ENCODE measurements around the gene LBX1.

Gene LBX1

GRCh38 chr10:101256387-101256786 lies 27.1 kb upstream of the LBX1 start:
- peaks cover 90% of the 10 kb centered on the region for H3K27me3 ChIP-seq
- no peak for TF ChIP-seq CTCF (IDR thresholded peaks at IDR 0.05)
- H3K27ac ChIP-seq, result no peak overlapping the region
- H3K4me3 ChIP-seq (ENCODE audit: low read depth in 1 of 2, low read length in 1 of 2), result no peak overlapping the region
- no peaks in the 10 kb centered on the region for H3K4me1 ChIP-seq (ENCODE audit: control insufficient read depth in 1 of 2, insufficient read depth in 1 of 2, low read depth in 1 of 2, low read length in 1 of 2)
- no peaks in the 10 kb centered on the region for H3K9me3 ChIP-seq
- H3K36me3 ChIP-seq, result no peaks in the 10 kb centered on the region

- no peaks in the 10 kb centered on the region for H3K9me3 ChIP-seq
- H3K4me1 ChIP-seq (ENCODE audit: control insufficient read depth in 1 of 2, insufficient read depth in 1 of 2, low read depth in 1 of 2, low read length in 1 of 2), result no peaks in the 10 kb centered on the region
- no peak overlapping the region for H3K4me3 ChIP-seq (ENCODE audit: low read depth in 1 of 2, low read length in 1 of 2)
- H3K27ac ChIP-seq, result no peak overlapping the region
- no peaks in the 10 kb centered on the region for H3K36me3 ChIP-seq
- TF ChIP-seq CTCF (IDR thresholded peaks at IDR 0.05), result no peak
- peaks cover 96% of the 10 kb centered on the region for H3K27me3 ChIP-seq
Observed at GRCh38 chr10:101250136-101250535, 20.9 kb upstream of the LBX1 start.

- TF ChIP-seq CTCF (IDR thresholded peaks at IDR 0.05), result no peak
- H3K27me3 ChIP-seq, result peaks cover 96% of the 10 kb centered on the region
Observed at GRCh38 chr10:101249171-101249581, 19.9 kb upstream of the LBX1 start.

GRCh38 chr10:101246639-101247038 lies 17.4 kb upstream of the LBX1 start:
- TF ChIP-seq CTCF (IDR thresholded peaks at IDR 0.05), result no peak
- Histone ChIP-seq H3K27ac (no peak overlapping the region), H3K4me1 (ENCODE audit: control insufficient read depth in 1 of 2, insufficient read depth in 1 of 2, low read depth in 1 of 2, low read length in 1 of 2) (no peaks in the 10 kb centered on the region), H3K9me3 (no peaks in the 10 kb centered on the region), H3K36me3 (no peaks in the 10 kb centered on the region), H3K4me3 (ENCODE audit: low read depth in 1 of 2, low read length in 1 of 2) (no peak overlapping the region), H3K27me3 (peaks cover 98% of the 10 kb centered on the region)

More at GRCh38 chr10:101249171-101249581, 19.9 kb upstream of the LBX1 start:
- Histone ChIP-seq H3K36me3 (no peaks in the 10 kb centered on the region), H3K9me3 (no peaks in the 10 kb centered on the region), H3K4me1 (ENCODE audit: control insufficient read depth in 1 of 2, insufficient read depth in 1 of 2, low read depth in 1 of 2, low read length in 1 of 2) (no peaks in the 10 kb centered on the region), H3K27ac (no peak overlapping the region), H3K4me3 (ENCODE audit: low read depth in 1 of 2, low read length in 1 of 2) (no peak overlapping the region)

- no peak overlapping the region for H3K4me3 ChIP-seq (ENCODE audit: low read depth in 1 of 2, low read length in 1 of 2)
- no peaks in the 10 kb centered on the region for H3K9me3 ChIP-seq
- no peaks in the 10 kb centered on the region for H3K36me3 ChIP-seq
- peaks cover 100% of the 10 kb centered on the region for H3K27me3 ChIP-seq
- no peak for TF ChIP-seq CTCF (IDR thresholded peaks at IDR 0.05)
- H3K4me1 ChIP-seq (ENCODE audit: control insufficient read depth in 1 of 2, insufficient read depth in 1 of 2, low read depth in 1 of 2, low read length in 1 of 2), result no peaks in the 10 kb centered on the region
- H3K27ac ChIP-seq, result no peak overlapping the region
Observed at GRCh38 chr10:101244321-101245050, 15.2 kb upstream of the LBX1 start.

Measured in neutrophil (primary cell).